HUDEP-2 (cell line): Measurements from ENCODE around the gene MIEF1.

Source experiments
- DNase-seq, 76 experiments: peaks; one replicate each; lab custom pipeline; 2025; ENCODE audit not compliant: unreplicated experiment in 76 of 76; lab: John Stamatoyannopoulos, UW

Gene MIEF1

DNA sequence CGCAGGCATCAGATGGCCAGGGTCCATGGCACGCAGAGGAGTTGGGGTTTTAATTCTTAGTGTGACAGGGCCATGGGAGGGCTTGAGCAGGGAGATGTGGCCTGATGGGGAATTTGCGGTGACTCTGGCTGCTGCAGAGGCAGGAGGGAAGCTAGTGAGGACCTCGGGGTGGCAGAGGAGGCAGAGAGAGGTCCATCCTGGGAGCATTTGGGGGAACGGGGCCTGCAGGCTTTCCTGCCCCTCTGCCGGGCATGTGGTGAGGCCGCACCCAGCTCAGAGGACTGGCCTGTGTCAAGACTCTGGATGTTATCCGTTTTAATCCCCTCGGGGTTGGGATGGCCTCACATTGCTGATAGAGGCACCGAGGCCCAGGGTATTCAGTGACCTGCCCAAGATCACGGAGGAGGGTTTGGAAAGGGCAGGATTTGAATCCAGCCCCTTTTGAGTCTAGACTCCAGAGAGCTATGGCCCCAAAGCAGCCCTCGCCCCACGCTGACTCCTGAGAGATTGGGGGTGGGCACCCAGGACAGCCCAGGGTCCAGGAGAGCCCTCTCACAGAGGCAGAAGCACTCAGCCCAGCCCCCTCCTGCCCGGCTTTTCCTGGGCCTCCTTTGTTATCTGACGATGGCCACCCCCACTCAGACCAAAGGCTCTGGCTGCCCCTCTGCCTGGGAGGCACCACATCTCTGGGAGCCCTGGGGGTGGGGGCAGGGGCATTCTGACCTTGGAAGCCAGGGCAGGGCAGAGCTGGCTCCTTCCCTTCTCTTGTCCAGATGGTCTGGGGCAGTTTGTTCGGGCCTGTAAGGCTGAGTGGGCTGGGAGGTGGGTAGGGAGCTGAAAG, 31.4 kb upstream of the MIEF1 start:
- peak in 34 of 76 experiments; percentile 21 to 75 (median 40) for DNase-seq

DNA sequence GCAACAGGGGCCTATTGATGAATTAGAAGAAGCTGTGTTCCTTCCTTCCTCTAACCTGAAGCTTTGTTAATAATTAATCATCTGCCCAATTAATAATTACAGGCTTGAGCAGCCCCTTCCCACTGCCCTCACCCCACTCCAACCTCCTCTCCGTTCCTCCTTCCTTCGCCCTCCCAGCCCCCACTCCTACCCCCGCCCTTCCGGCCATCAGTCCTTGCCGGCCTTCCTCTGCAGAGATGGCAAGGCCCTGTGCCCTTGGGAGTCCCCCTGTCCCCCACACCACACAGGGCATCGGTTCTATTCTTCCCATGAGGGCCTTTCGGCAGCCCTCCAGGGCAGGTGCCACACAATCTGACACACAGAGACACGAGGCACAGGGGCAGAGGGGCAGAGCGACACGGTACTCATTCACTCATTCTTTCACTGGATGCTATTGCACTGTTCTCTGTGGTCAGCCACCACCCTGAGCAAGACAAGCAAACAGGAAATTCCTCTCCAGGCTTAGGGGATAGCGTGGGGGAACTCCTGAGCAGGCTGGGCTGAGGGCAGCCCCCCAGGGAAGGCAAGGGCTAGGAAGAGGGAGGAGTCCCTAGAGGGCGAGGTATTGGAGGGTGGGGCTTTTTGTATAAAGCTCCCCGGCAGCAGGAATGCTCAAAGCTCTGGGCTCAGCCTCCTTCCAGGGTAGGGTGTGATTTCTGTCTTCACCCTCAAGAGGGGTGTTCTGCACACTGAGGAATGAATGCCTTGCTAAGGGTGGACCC, 30.5 kb upstream of the MIEF1 start:
- peak in 36 of 76 experiments; percentile 27 to 70 (median 47) for DNase-seq

DNA sequence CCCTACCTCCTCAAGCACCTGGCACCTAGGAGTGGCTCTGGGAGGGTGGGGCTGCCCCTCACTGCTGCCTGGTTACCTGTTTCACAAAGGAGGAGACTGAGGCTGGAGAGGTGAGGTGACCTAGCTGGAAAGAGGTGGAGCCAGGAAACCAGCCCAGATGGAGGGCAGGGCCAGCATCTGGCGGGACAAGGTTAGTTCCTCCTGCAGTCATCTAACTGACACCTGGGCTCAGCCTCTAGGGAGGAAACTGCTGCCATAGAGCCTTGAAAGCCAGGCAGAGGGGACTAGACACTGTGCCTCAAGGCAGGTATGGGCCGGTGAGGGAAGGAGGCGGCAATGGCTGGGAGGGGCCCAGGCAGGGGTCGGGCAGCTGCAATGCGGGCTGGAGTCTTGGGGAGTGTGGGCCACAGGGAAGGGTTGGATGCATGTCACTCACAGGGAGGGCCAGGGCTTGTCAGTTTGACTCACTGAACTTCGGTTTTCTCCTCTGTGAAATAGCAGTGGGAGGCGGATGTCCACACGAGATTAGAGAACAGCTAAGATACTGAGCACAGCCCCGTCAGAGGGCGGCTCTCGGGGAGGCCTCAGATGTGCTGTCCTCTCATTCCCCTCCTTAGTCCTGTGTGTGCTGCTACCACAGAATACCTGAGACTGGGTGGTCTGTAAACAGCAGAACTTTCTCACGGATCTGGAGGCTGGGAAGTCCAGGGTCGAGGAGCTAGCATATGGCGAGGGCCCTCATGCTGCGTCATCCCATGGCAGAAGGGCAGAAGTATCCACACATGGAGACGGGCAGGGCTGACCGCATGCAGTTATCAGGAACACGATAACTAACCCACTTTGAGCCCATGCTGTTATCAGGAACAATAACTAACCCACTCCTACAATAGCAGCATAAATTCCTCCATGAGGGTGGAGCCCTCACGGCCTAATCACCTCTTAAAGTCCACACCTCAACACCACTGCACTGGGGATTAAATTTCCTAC, 29.2 kb upstream of the MIEF1 start:
- peak in 74 of 76 experiments; percentile 67 to 94 (median 87) for DNase-seq

DNA sequence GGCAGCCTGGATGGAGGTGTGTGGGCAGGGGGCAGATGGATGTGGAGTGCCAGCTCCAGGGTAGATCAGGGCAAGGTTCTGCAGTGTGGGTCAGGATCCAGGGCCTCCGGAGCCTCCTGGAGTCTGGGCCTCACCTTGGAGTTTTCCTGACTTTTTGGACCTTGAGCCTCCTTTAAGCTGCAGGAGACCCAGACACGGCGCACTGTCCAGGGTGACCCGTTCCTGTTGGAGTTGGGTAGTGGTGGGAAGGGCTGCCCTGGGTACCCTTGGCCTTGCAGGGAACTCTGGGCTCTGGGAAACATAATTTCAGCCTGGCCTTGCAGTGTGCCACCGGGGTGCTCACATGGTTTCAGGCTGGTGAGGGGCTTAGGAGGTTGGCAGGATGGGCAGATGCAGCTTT, 28.2 kb upstream of the MIEF1 start:
- DNase-seq: no peak

- DNase-seq: peak in 9 of 76 experiments; percentile 19 to 49 (median 32)
Observed at GRCh38 chr22:39474351-39475111, 27.6 kb upstream of the MIEF1 start.

GRCh38 chr22:39475337-39475736, 26.8 kb upstream of the MIEF1 start:
- peak in 11 of 76 experiments; percentile 19 to 33 (median 22) for DNase-seq

- peak in 4 of 76 experiments; percentile 26 to 42 (median 28) for DNase-seq
Observed at GRCh38 chr22:39475902-39476301, 26.2 kb upstream of the MIEF1 start.

GRCh38 chr22:39476664-39477063, 25.4 kb upstream of the MIEF1 start:
- no peak for DNase-seq

- no peak for DNase-seq
Observed at GRCh38 chr22:39477542-39477941, 24.5 kb upstream of the MIEF1 start.

GRCh38 chr22:39478441-39478850, 23.6 kb upstream of the MIEF1 start:
- peak in 2 of 76 experiments; percentile 13 to 20 for DNase-seq

DNA sequence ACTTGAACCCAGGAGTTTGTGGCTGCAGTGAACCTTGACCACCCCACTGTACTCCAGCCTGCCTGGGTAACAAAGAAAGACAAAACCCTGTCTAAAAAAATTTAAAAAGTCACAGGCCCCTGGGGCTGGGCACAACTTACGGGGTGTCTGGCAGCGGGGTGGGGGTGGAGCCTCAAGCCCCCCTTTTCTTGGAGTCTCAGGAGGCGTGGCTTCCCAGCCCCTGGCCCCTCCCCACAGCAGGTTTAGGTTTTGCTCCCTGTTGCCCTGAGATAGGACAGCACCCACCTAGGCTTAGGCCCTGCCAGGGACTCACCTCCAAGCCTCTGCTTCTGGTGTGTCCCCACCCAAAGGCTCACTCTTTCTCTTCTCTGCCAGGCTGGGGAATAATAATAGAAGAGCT, 22.8 kb upstream of the MIEF1 start:
- DNase-seq: peak in 3 of 76 experiments; percentile 21 to 32 (median 29)

- DNase-seq: peak in 69 of 76 experiments; percentile 42 to 87 (median 69)
Observed at GRCh38 chr22:39480557-39480956, 21.5 kb upstream of the MIEF1 start.

GRCh38 chr22:39481054-39481453, 21.0 kb upstream of the MIEF1 start:
- DNase-seq: no peak

- DNase-seq: no peak
Observed at GRCh38 chr22:39481595-39481994, 20.5 kb upstream of the MIEF1 start.

DNA sequence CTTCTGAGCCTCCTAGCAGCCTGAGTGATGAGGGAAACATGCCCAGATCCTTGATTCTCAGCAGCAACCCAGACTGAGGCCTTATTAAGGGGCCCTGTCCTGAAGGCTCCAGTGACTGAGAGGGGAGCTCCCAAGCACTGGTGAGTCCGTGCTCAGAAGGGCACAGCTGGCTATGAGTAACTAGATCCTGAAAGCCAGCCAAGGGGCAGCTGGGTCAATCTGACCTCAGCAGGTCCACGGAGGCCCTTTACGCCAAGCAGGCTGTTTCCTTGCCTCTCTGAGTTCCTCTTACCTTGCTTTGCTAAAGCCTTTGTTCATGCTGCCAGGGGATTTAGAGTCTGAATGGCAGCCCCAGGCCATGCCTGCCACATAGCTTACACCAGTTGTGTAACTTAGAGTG, 19.3 kb upstream of the MIEF1 start:
- DNase-seq: peak in 1 of 76 experiments; percentile 20

GRCh38 chr22:39486951-39487825, 14.9 kb upstream of the MIEF1 start:
- peak in 24 of 76 experiments; percentile 22 to 67 (median 44) for DNase-seq

DNA sequence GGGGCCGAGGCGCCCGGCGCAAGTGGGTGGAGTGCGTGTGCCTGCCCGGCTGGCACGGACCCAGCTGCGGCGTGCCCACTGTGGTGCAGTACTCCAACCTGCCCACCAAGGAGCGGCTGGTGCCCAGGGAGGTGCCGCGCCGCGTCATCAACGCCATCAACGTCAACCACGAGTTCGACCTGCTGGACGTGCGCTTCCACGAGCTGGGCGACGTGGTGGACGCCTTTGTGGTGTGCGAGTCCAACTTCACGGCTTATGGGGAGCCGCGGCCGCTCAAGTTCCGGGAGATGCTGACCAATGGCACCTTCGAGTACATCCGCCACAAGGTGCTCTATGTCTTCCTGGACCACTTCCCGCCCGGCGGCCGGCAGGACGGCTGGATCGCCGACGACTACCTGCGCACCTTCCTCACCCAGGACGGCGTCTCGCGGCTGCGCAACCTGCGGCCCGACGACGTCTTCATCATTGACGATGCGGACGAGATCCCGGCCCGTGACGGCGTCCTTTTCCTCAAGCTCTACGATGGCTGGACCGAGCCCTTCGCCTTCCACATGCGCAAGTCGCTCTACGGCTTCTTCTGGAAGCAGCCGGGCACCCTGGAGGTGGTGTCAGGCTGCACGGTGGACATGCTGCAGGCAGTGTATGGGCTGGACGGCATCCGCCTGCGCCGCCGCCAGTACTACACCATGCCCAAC, 14.1 kb upstream of the MIEF1 start:
- DNase-seq: no peak

GRCh38 chr22:39488563-39489083, 13.5 kb upstream of the MIEF1 start:
- DNase-seq: peak in 20 of 76 experiments; percentile 17 to 75 (median 33)
